Kidney (tissue), 14 donors: Measurements from ENCODE around the gene KRTAP12-1. TPM values are rescaled to one million over a fixed set of nuclear protein-coding genes. Genes with fewer than 3 reads are reported as not detected.
"Not testable (repeated sequence)": the region's sequence is repeated elsewhere in the genome, so short reads cannot be mapped to it uniquely, and the experiment has no call there.

Source experiments
- DNase-seq, 5 donors: peaks; one replicate each; pipeline ENCODE4 v3.0.0-alpha.2; 2013 to 2020
- FAIRE-seq: peaks from 2 replicates; lab custom pipeline; 2012; peaks lifted over from hg19 to GRCh38; lab: Jason Lieb, UNC
- H3K27ac ChIP-seq, 2 donors: one replicate each; pipeline ENCODE4 v1.7.0; 2013; ENCODE audit warnings: low read depth in 2 of 2, low read length in 2 of 2, inconsistent platforms in 1 of 2
- H3K27me3 ChIP-seq: one replicate; pipeline ENCODE4 v1.7.1; 2013; ENCODE audit warnings: low read length, inconsistent platforms; ENCODE audit not compliant: control insufficient read depth, insufficient read depth
- H3K36me3 ChIP-seq, 3 donors: one replicate each; pipeline versions ENCODE4 v1.7.0 to v1.7.1; 2013; ENCODE audit warnings: low read length in 3 of 3, control low read depth in 1 of 3, inconsistent platforms in 1 of 3; ENCODE audit not compliant: insufficient read depth in 3 of 3, control insufficient read depth in 2 of 3
- H3K4me1 ChIP-seq, 3 donors: one replicate each; pipeline versions ENCODE4 v1.7.0 to v1.7.1; 2013; ENCODE audit warnings: low read length in 3 of 3, inconsistent platforms in 1 of 3, low read depth in 1 of 3; ENCODE audit not compliant: control insufficient read depth in 2 of 3, insufficient read depth in 2 of 3
- H3K4me3 ChIP-seq, 3 donors: one replicate each; pipeline versions ENCODE4 v1.7.0 to v1.8.1; 2013; ENCODE audit warnings: low read length in 3 of 3, control low read depth in 1 of 3, inconsistent platforms in 1 of 3
- H3K9ac ChIP-seq, 3 donors: one replicate each; pipeline versions ENCODE4 v1.7.0 to v1.7.1; 2013; ENCODE audit warnings: low read length in 3 of 3, control low read depth in 1 of 3, inconsistent platforms in 1 of 3
- H3K9me3 ChIP-seq, 3 donors: one replicate each; pipeline versions ENCODE4 v1.7.0 to v1.7.1; 2013; ENCODE audit warnings: low read length in 3 of 3, control low read depth in 1 of 3, inconsistent platforms in 1 of 3; ENCODE audit not compliant: control insufficient read depth in 2 of 3, insufficient read depth in 1 of 3
- intact Hi-C: fragments of 100-400 bp; cut with DNase I; formaldehyde crosslinking; loops from one replicate; pipeline ENCODE4 v1.11.1; 2022
- polyA plus RNA-seq: library from polyadenylated mRNA; stranded (reverse); fragments of 350-450 nt; fragmentation: Illumina TruSeq; extraction: RNeasy Lipid Tissue Mini Kit (QIAGEN cat#74804); gene quantifications from one replicate; pipeline ENCODE4 v1.2.3, GENCODE V29; 2014; ENCODE audit warnings: low read depth, low replicate concordance; ENCODE audit not compliant: insufficient read depth
- total RNA-seq: library from RNA; stranded (reverse); fragmentation: NEBNext Ultra II Directional; extraction: Animal tissue kit (Norgen Biotek cat#: 25700); gene quantifications from one replicate; pipeline ENCODE4 v1.2.1, GENCODE V29; 2021
- TF ChIP-seq, protein P1 (sequence below): IDR thresholded peaks from 3 replicates; pipeline ENCODE4 v1.5.1; 2012; ENCODE audit warnings: mild to moderate bottlenecking, moderate library complexity, borderline replicate concordance; ENCODE audit not compliant: insufficient read depth; ENCODE audit errors: extremely low read depth
- donor health status: control.
- donor health status: control.
- donor health status: control.
- donor health status: control.
- donor health status: control.
- donor health status: DM: yes; HTN: yes; CAD: no.
- donor health status: Normal renal cell carcinoma (clear cell type).

The KRTAP12-1 gene
- total and polyA plus RNA-seq, 2 donors from 2014 or later: not detected

- Histone ChIP-seq H3K9me3 (no peaks in the 10 kb centered on the region), H3K27ac (no peak overlapping the region), H3K4me3 (no peak overlapping the region), H3K9ac (no peak overlapping the region), H3K36me3 (no peaks in the 10 kb centered on the region), H3K4me1 (no peaks in the 10 kb centered on the region), H3K27me3 (peaks cover 9% of the 10 kb centered on the region)
- intact Hi-C loops: no loop called here
- DNase-seq: no peak
- no peak for FAIRE-seq
- TF ChIP-seq, protein P1, sequence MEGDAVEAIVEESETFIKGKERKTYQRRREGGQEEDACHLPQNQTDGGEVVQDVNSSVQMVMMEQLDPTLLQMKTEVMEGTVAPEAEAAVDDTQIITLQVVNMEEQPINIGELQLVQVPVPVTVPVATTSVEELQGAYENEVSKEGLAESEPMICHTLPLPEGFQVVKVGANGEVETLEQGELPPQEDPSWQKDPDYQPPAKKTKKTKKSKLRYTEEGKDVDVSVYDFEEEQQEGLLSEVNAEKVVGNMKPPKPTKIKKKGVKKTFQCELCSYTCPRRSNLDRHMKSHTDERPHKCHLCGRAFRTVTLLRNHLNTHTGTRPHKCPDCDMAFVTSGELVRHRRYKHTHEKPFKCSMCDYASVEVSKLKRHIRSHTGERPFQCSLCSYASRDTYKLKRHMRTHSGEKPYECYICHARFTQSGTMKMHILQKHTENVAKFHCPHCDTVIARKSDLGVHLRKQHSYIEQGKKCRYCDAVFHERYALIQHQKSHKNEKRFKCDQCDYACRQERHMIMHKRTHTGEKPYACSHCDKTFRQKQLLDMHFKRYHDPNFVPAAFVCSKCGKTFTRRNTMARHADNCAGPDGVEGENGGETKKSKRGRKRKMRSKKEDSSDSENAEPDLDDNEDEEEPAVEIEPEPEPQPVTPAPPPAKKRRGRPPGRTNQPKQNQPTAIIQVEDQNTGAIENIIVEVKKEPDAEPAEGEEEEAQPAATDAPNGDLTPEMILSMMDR: no peak
Observed at GRCh38 chr21:44699502-44700001, 17.6 kb upstream of the KRTAP12-1 start.

GRCh38 chr21:44697811-44698734 lies 16.1 kb upstream of the KRTAP12-1 start:
- intact Hi-C loops: no loop called here
- FAIRE-seq: no peak
- Histone ChIP-seq H3K4me3 (no peak overlapping the region), H3K27me3 (peaks cover 5% of the 10 kb centered on the region), H3K9ac (no peak overlapping the region), H3K27ac (no peak overlapping the region), H3K4me1 (no peaks in the 10 kb centered on the region), H3K36me3 (no peaks in the 10 kb centered on the region), H3K9me3 (peaks cover 0 to 6% (median 0%) of the 10 kb centered on the region in 3 donors)
- TF ChIP-seq, protein P1: no peak
- peak in 4 of 5 donors; percentile 37 to 74 (median 47) for DNase-seq

- intact Hi-C loops, FAIRE-seq, H3K27me3 ChIP-seq, H3K36me3 ChIP-seq, H3K4me1 ChIP-seq, DNase-seq, H3K27ac ChIP-seq, H3K9me3 ChIP-seq, H3K9ac ChIP-seq, H3K4me3 ChIP-seq: not testable (repeated sequence)
Observed at GRCh38 chr21:44697172-44697810, 15.3 kb upstream of the KRTAP12-1 start, which contains the start of gene KRTAP10-12. Gene KRTAP10-12 (plus strand): TSS chr21:44697172. CDS start chr21:44697202, 30 bp downstream.

DNA sequence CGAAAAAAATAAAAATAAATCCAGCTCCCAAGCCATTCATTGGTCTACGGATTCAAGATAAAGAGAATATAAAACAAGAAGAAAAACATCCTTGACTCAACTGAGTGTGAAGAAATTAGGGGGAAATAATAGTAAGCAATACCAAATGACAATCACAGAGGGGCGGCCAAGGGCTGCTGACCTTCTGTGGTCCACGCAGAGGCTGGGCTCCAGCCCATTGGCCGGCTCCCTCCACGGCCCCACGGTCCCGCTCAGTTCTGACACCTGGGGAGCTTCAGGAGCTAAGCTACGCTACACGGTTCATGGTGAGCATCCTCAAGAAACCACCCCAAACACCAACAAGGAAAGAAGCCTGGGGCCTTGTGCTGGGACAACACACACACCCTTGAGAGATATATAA lies 14.6 kb upstream of the KRTAP12-1 start:
- no peaks in the 10 kb centered on the region for H3K27me3 ChIP-seq
- H3K4me1 ChIP-seq: no peaks in the 10 kb centered on the region
- DNase-seq (no peak), FAIRE-seq (no peak)
- no peak overlapping the region for H3K9ac ChIP-seq
- H3K27ac ChIP-seq: no peak overlapping the region
- intact Hi-C loops: no loop called here
- no peaks in the 10 kb centered on the region for H3K36me3 ChIP-seq
- peaks cover 0 to 10% (median 8%) of the 10 kb centered on the region in 3 donors for H3K9me3 ChIP-seq
- TF ChIP-seq, protein P1: no peak
- H3K4me3 ChIP-seq: no peak overlapping the region
